Duodenal mucosa (tissue), 2 donors: ENCODE measurements around the gene PGK2.

Source experiments
- H3K27ac ChIP-seq: one replicate; pipeline ENCODE4 v1.7.0; 2013; ENCODE audit warnings: low read depth, low read length
- H3K27me3 ChIP-seq, 2 donors: one replicate each; pipeline ENCODE4 v1.7.0; 2013; ENCODE audit warnings: low read length in 2 of 2, control low read depth in 1 of 2; ENCODE audit not compliant: insufficient read depth in 2 of 2, control insufficient read depth in 1 of 2
- H3K36me3 ChIP-seq, 2 donors: one replicate each; pipeline ENCODE4 v1.7.0; 2013; ENCODE audit warnings: low read length in 2 of 2, control low read depth in 1 of 2; ENCODE audit not compliant: insufficient read depth in 2 of 2, control insufficient read depth in 1 of 2
- H3K4me1 ChIP-seq, 2 donors: one replicate each; pipeline ENCODE4 v1.7.0; 2013; ENCODE audit warnings: low read length in 2 of 2, control low read depth in 1 of 2; ENCODE audit not compliant: insufficient read depth in 2 of 2, control insufficient read depth in 1 of 2
- H3K4me3 ChIP-seq, 2 donors: one replicate each; pipeline ENCODE4 v1.7.0; 2013; ENCODE audit warnings: low read length in 2 of 2, low read depth in 1 of 2
- H3K9ac ChIP-seq, 2 donors: one replicate each; pipeline ENCODE4 v1.7.0; 2013; ENCODE audit warnings: low read length in 2 of 2, low read depth in 1 of 2
- H3K9me3 ChIP-seq, 2 donors: one replicate each; pipeline ENCODE4 v1.7.0; 2013; ENCODE audit warnings: low read length in 2 of 2, control low read depth in 1 of 2; ENCODE audit not compliant: control insufficient read depth in 1 of 2

PGK2 gene

GRCh38 chr6:49744259-49744658 lies 42.8 kb downstream of the PGK2 start, which contains the start of gene CRISP3:
TSS of gene CRISP3 (minus strand) at chr6:49744388. CDS start at chr6:49744367, 21 bp downstream.
- H3K4me3 ChIP-seq, result no peak within 1 kb of the TSS
- no peaks in the 10 kb centered on the region for H3K36me3 ChIP-seq
- no peaks in the 10 kb centered on the region for H3K27me3 ChIP-seq
- no peaks in the 10 kb centered on the region for H3K4me1 ChIP-seq
- H3K9me3 ChIP-seq, result no peaks in the 10 kb centered on the region
- H3K9ac ChIP-seq, result no peak within 1 kb of the TSS
- no peak within 1 kb of the TSS for H3K27ac ChIP-seq

GRCh38 chr6:49743429-49743828 lies 43.7 kb downstream of the PGK2 start:
- H3K27ac ChIP-seq, result no peak overlapping the region
- no peaks in the 10 kb centered on the region for H3K9me3 ChIP-seq
- no peaks in the 10 kb centered on the region for H3K36me3 ChIP-seq
- no peak overlapping the region for H3K4me3 ChIP-seq
- H3K27me3 ChIP-seq, result no peaks in the 10 kb centered on the region
- H3K4me1 ChIP-seq, result no peaks in the 10 kb centered on the region
- no peak overlapping the region for H3K9ac ChIP-seq

- Histone ChIP-seq H3K9ac (no peak overlapping the region), H3K4me1 (no peaks in the 10 kb centered on the region), H3K27me3 (no peaks in the 10 kb centered on the region), H3K4me3 (no peak overlapping the region), H3K36me3 (no peaks in the 10 kb centered on the region), H3K27ac (no peak overlapping the region), H3K9me3 (no peaks in the 10 kb centered on the region)
Observed at GRCh38 chr6:49739423-49739822, 47.7 kb downstream of the PGK2 start.

- no peak overlapping the region for H3K4me3 ChIP-seq
- H3K27ac ChIP-seq, result no peak overlapping the region
Observed at GRCh38 chr6:49736017-49736508, 51.0 kb downstream of the PGK2 start.

More at GRCh38 chr6:49736017-49736508, 51.0 kb downstream of the PGK2 start:
- Histone ChIP-seq H3K36me3 (no peaks in the 10 kb centered on the region), H3K27me3 (no peaks in the 10 kb centered on the region), H3K9ac (no peak overlapping the region), H3K9me3 (no peaks in the 10 kb centered on the region), H3K4me1 (no peaks in the 10 kb centered on the region)
